Measurements from ENCODE around the gene PIGW.

Gene PIGW

GRCh38 chr17:36545465-36546417, 11.0 kb downstream of the PIGW start:
- peak; percentile 97 for DNase-seq

GRCh38 chr17:36546418-36547093, 11.8 kb downstream of the PIGW start:
- DNase-seq: peak; percentile 5

GRCh38 chr17:36547776-36548175, 13.0 kb downstream of the PIGW start:
- DNase-seq: no peak

- no peak for DNase-seq
Observed at GRCh38 chr17:36550491-36551417, 16.0 kb downstream of the PIGW start.

- DNase-seq: no peak
Observed at GRCh38 chr17:36553459-36553858, 18.7 kb downstream of the PIGW start.

GRCh38 chr17:36566081-36566480, 31.3 kb downstream of the PIGW start:
- no peak for DNase-seq

- DNase-seq: no peak
Observed at GRCh38 chr17:36575028-36575427, 40.2 kb downstream of the PIGW start.

GRCh38 chr17:36576793-36577192, 42.0 kb downstream of the PIGW start:
- DNase-seq: no peak

- peak; percentile 10 for DNase-seq
Observed at GRCh38 chr17:36578671-36579070, 43.9 kb downstream of the PIGW start.

- no peak for DNase-seq
Observed at GRCh38 chr17:36583787-36584186, 49.0 kb downstream of the PIGW start.

GRCh38 chr17:36586138-36586537, 51.4 kb downstream of the PIGW start:
- DNase-seq: no peak

Measured in fibroblast of skin of back (primary cell).